Measurements from ENCODE around the gene ADAM10.

ADAM10 gene

DNA sequence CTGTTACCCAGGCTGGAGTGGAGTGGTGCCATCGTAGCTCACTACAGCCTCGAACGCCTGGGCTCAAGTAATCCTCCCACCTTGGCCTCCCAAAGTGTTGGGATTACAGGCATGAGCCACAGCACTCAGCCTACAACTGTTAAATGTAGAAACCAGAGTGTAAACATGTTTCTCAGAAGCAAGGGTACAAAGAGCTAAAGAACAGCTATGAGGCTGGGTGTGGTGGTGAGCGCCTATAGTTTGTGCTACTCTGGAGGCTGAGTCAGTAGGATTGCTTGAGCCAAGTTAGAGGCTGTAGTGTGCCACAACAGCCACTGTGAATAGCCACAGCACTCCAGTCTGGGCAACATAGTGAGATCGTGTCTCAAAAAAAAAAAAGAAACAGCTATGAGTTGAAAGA is 16.8 kb upstream of the ADAM10 start:
- TF ChIP-seq, protein P1, sequence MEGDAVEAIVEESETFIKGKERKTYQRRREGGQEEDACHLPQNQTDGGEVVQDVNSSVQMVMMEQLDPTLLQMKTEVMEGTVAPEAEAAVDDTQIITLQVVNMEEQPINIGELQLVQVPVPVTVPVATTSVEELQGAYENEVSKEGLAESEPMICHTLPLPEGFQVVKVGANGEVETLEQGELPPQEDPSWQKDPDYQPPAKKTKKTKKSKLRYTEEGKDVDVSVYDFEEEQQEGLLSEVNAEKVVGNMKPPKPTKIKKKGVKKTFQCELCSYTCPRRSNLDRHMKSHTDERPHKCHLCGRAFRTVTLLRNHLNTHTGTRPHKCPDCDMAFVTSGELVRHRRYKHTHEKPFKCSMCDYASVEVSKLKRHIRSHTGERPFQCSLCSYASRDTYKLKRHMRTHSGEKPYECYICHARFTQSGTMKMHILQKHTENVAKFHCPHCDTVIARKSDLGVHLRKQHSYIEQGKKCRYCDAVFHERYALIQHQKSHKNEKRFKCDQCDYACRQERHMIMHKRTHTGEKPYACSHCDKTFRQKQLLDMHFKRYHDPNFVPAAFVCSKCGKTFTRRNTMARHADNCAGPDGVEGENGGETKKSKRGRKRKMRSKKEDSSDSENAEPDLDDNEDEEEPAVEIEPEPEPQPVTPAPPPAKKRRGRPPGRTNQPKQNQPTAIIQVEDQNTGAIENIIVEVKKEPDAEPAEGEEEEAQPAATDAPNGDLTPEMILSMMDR (IDR thresholded peaks at IDR 0.05): no peak
- H3K27ac ChIP-seq: no peak overlapping the region
- H3K4me3 ChIP-seq: no peak overlapping the region
- DNase-seq (ENCODE audit: low spot score): no peak

DNA sequence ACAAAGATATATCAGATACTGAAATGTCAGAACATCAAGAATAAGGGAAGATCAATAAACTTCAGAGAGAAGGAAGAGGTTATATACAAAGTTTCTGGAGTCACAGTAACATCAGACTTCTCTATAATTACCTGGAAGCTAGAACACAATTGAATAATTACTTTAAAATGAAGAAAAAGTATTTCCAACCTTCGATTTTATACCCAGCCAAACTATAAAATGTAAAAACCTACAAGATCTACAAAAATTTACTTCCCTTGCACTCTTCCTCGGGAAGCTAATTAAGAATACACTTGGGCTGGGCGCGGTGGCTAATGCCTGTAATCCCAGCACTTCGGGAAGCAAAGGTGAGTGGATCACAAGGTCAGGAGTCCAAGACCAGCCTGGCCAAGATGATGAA is 15.0 kb upstream of the ADAM10 start:
- DNase-seq (ENCODE audit: low spot score): no peak
- TF ChIP-seq, protein P1 (IDR thresholded peaks at IDR 0.05): no peak
- Histone ChIP-seq H3K4me3 (no peak overlapping the region), H3K27ac (no peak overlapping the region)

DNA sequence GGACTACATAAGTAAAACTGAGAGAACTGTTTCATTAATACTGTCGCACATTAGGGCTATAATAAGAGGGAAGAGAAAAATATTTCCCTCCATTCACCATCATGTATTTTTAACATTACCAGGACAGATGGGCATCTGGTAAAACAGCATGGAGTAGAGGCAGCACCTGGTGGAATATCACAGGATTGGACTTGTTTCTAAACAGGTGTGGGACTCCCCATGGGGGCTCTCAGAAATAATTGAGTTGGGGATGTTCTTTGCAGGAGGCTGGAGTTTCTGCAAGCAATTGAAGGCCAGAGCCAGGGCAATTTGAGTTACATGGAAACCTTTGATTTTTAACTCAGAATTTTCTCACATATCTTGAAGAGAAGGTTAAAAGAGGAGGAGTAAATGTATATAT is 13.2 kb upstream of the ADAM10 start:
- no peak overlapping the region for H3K27ac ChIP-seq
- TF ChIP-seq, protein P1 (IDR thresholded peaks at IDR 0.05): no peak
- no peak for DNase-seq (ENCODE audit: low spot score)
- no peak overlapping the region for H3K4me3 ChIP-seq

DNA sequence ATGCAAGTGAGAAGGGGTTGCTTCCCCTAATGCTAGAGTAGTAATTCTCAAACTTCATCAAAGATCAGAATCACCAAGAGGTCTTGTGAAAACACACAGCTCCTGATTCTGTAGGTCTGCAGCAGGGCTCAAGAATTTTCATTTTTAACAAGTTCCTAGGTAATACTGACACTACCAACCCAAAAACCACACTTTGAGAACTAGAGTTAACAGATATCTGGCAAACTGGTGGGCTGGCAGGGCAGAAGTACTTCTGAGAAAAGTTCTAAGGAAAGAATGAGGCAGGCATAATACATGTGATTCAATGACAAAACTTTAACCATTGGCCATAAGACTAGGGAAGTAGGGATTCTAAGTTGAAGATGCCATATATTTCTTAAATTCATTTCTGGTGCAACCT is 12.8 kb upstream of the ADAM10 start:
- no peak for DNase-seq (ENCODE audit: low spot score)
- no peak overlapping the region for H3K4me3 ChIP-seq
- TF ChIP-seq, protein P1 (IDR thresholded peaks at IDR 0.05): no peak
- H3K27ac ChIP-seq: no peak overlapping the region

DNA sequence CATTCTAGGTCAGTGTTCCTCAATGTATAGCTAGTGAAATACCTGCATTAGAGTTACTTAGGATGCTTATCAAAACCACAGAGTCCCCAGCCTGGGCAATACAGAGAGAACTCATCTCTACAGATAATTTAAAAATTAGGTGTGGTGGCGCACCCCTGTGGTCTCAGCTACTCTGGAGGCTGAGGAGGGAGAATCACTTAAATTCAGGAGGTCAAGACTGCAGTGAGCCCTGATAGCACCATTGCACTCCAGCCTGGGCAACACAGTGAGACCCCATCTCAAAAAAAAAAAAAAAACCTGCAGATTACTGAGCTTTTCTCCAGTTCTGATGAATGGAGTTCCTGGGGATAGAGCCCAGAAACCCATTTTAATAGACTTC is 11.5 kb upstream of the ADAM10 start:
- no peak for DNase-seq (ENCODE audit: low spot score)
- Histone ChIP-seq H3K4me3 (no peak overlapping the region), H3K27ac (no peak overlapping the region)
- TF ChIP-seq, protein P1 (IDR thresholded peaks at IDR 0.05): no peak

DNA sequence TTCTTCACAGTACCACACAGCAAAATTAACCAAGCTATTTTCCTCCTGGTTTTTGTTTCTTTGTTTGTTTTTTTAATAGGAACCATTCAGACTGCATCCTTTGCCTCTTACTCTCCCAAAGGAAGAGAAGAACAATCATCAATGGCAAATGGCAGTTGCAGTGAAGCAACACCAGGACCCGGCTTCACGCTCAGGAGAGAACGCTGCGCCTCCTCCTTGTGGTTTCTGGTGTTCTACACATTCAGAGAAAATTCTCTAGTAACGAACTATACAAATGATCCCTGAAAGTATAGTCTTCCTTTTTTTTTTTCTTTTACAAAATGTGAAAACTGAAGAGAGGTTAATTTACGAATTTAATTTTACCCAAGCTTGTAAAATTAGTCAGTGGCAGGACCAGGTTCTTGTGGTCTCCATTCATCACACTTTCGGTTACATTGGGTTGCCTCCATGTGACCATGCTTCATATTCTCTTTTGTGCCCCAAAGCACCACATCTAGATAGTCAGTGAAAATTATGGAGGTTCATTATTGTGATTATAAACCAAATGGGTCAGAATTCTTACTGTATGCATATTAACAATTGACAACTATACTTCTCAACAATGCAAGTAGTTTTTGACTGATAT is 11.0 kb upstream of the ADAM10 start:
- DNase-seq (ENCODE audit: low spot score): no peak
- Histone ChIP-seq H3K27ac (no peak overlapping the region), H3K4me3 (no peak overlapping the region)
- TF ChIP-seq, protein P1 (IDR thresholded peaks at IDR 0.05): no peak

DNA sequence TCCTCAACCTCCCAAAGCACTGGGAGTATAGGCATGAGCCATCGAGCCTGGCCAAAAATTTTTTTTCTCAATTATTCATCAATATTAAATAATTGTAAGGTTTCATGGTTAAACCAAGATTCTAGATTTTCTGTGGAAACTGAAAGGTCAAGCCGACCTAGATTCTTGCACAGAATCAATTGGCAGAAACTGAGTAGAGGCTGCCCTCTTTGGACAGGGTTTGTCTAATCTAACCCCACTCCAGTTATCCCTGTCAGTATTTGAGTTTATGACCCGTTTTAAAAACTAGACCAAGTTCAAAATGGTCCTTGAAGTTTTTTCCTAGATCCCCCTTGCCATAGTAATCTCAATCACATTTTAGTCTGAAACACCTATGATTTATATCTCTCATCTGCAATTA is 8.6 kb upstream of the ADAM10 start:
- Histone ChIP-seq H3K27ac (no peak overlapping the region), H3K4me3 (no peak overlapping the region)
- TF ChIP-seq, protein P1 (IDR thresholded peaks at IDR 0.05): no peak
- DNase-seq (ENCODE audit: low spot score): no peak

All from coronary artery (tissue), 2 donors.